ENCODE data around the gene ADAMTS9.

DNA sequence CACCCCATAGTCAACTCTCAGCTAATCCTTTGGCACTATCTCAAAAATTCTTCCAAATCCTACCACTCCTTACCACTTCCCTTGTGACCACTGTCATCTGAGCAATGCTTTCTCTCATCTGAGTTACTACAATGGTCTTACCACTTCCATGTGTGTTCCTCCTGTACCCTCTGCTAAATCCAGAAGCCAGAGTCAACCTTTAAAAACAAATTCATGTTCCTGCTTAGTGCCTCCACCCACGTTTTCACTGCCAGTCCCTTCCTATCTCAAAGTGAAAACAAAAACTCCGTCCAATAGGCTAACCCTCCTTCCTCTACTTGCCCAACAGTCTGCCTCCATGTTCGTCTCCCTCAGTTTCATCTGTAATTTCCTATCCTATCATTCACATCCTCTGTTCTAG lies 109.0 kb downstream of the ADAMTS9 start:
- TF ChIP-seq, protein P1, sequence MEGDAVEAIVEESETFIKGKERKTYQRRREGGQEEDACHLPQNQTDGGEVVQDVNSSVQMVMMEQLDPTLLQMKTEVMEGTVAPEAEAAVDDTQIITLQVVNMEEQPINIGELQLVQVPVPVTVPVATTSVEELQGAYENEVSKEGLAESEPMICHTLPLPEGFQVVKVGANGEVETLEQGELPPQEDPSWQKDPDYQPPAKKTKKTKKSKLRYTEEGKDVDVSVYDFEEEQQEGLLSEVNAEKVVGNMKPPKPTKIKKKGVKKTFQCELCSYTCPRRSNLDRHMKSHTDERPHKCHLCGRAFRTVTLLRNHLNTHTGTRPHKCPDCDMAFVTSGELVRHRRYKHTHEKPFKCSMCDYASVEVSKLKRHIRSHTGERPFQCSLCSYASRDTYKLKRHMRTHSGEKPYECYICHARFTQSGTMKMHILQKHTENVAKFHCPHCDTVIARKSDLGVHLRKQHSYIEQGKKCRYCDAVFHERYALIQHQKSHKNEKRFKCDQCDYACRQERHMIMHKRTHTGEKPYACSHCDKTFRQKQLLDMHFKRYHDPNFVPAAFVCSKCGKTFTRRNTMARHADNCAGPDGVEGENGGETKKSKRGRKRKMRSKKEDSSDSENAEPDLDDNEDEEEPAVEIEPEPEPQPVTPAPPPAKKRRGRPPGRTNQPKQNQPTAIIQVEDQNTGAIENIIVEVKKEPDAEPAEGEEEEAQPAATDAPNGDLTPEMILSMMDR (IDR thresholded peaks at IDR 0.05), result no peak
- TF ChIP-seq POLR2AphosphoS5 (IDR thresholded peaks at IDR 0.05), result no peak
- no peak for TF ChIP-seq POLR2A (IDR thresholded peaks at IDR 0.05)
